Measurements from ENCODE around the gene IGF2. TPM values are rescaled to one million over a fixed set of nuclear protein-coding genes. Genes with fewer than 3 reads are reported as not detected.

Gene IGF2
- total RNA-seq, 1 donor from 2014 or later, result 110 TPM

DNA sequence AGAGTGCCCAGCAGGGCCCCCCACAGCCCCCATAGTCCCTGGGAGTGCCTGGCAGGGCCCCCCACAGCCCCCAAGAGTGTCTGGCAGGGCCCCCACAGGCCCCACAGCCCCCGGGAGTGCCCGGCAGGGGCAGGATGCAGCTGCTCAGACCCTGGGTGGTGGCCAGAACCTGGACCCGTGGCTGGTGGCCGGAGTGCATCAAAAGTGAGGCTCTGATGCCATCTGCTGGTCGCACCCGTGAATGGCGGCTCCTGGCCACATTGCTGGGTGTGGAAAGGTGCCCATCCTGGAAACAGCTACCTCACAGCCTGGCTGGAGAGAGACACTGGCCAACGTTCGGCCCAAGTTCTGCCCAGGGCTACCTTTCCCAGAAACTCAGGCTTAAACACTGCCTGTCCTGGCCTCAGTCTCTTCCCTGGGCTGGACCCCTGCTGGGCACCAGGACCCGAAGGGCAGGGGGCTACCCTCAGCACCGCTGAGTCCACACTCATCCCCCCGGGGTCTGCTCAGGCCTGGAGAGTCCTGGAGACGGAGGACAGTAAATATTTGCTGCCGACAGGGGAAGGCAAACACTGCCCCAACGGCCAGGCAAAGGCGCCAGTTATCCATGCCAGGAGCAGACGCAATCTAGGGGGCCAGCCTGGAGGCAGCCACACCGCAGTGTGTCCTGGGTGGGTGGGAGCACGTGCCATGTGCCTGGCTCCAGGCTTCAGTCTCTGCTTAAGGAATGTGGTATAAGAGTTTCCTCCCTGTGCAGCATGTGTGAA is 17.4 kb upstream of the IGF2 start:
- no peaks in the 10 kb centered on the region for H3K27me3 Mint-ChIP-seq (ENCODE audit: low read depth)
- H3K9me3 Mint-ChIP-seq (ENCODE audit: low read depth), result no peaks in the 10 kb centered on the region
- peaks cover 4% of the 10 kb centered on the region for H3K4me1 Mint-ChIP-seq (ENCODE audit: low read depth)
- H3K36me3 Mint-ChIP-seq (ENCODE audit: low read depth), result no peaks in the 10 kb centered on the region
- no peak for DNase-seq (ENCODE audit: low spot score)
- H3K4me3 Mint-ChIP-seq (ENCODE audit: unreplicated experiment), result no peak overlapping the region
- H3K27ac Mint-ChIP-seq (ENCODE audit: unreplicated experiment), result no peak overlapping the region
- TF ChIP-seq, protein P1, sequence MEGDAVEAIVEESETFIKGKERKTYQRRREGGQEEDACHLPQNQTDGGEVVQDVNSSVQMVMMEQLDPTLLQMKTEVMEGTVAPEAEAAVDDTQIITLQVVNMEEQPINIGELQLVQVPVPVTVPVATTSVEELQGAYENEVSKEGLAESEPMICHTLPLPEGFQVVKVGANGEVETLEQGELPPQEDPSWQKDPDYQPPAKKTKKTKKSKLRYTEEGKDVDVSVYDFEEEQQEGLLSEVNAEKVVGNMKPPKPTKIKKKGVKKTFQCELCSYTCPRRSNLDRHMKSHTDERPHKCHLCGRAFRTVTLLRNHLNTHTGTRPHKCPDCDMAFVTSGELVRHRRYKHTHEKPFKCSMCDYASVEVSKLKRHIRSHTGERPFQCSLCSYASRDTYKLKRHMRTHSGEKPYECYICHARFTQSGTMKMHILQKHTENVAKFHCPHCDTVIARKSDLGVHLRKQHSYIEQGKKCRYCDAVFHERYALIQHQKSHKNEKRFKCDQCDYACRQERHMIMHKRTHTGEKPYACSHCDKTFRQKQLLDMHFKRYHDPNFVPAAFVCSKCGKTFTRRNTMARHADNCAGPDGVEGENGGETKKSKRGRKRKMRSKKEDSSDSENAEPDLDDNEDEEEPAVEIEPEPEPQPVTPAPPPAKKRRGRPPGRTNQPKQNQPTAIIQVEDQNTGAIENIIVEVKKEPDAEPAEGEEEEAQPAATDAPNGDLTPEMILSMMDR (IDR thresholded peaks at IDR 0.05), result peak; percentile 90

DNA sequence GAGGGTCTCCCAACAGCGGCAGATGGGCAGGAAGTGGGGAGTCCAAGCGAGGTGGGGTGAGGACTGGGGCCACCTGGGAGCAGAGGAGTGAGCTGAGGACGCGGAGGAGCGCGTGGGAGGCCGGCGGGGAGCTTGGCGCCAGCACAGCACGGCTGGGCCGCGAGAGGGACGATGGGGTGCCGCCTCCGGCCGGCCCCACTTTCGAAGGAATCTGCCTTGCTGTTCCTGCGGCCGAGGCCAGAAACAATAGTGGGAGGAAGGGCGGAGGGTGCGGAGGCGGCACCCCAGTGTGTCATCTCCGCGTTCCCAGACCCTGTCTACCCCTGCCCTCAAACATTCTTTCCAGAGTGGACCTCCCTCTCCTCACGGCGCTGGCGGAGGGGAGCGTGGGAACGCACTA is 16.3 kb upstream of the IGF2 start:
- H3K36me3 Mint-ChIP-seq (ENCODE audit: low read depth), result no peaks in the 10 kb centered on the region
- H3K27me3 Mint-ChIP-seq (ENCODE audit: low read depth), result peaks cover 4% of the 10 kb centered on the region
- H3K9me3 Mint-ChIP-seq (ENCODE audit: low read depth), result no peaks in the 10 kb centered on the region
- H3K4me1 Mint-ChIP-seq (ENCODE audit: low read depth), result peaks cover 6% of the 10 kb centered on the region
- TF ChIP-seq, protein P1 (IDR thresholded peaks at IDR 0.05), result no peak
- no peak overlapping the region for H3K4me3 Mint-ChIP-seq (ENCODE audit: unreplicated experiment)
- no peak overlapping the region for H3K27ac Mint-ChIP-seq (ENCODE audit: unreplicated experiment)
- DNase-seq (ENCODE audit: low spot score), result no peak

DNA sequence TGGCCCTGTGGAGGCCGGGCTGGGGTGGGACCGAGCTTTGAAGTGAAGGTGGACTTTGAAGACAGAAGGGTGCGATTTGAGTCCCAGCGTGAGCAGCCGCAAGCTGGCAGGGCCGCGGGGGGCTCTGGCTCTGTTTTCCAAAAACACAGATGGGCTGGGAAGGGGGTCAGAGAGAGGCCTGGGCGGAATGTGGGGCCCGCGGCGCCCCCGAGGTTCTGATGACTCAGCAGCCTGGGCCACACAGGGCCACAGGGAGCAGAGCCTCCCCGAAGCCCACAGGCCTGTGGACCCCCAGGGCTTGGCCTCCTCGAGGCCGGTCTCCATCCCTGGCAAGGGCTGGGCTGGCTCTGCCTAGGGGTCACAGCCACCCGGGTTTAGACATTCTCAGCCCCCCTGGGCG is 15.7 kb upstream of the IGF2 start:
- TF ChIP-seq, protein P1 (IDR thresholded peaks at IDR 0.05), result no peak
- H3K4me1 Mint-ChIP-seq (ENCODE audit: low read depth), result peaks cover 12% of the 10 kb centered on the region
- H3K27ac Mint-ChIP-seq (ENCODE audit: unreplicated experiment), result no peak overlapping the region
- H3K4me3 Mint-ChIP-seq (ENCODE audit: unreplicated experiment), result no peak overlapping the region
- peaks cover 8% of the 10 kb centered on the region for H3K27me3 Mint-ChIP-seq (ENCODE audit: low read depth)
- no peaks in the 10 kb centered on the region for H3K9me3 Mint-ChIP-seq (ENCODE audit: low read depth)
- DNase-seq (ENCODE audit: low spot score), result no peak
- H3K36me3 Mint-ChIP-seq (ENCODE audit: low read depth), result no peaks in the 10 kb centered on the region

DNA sequence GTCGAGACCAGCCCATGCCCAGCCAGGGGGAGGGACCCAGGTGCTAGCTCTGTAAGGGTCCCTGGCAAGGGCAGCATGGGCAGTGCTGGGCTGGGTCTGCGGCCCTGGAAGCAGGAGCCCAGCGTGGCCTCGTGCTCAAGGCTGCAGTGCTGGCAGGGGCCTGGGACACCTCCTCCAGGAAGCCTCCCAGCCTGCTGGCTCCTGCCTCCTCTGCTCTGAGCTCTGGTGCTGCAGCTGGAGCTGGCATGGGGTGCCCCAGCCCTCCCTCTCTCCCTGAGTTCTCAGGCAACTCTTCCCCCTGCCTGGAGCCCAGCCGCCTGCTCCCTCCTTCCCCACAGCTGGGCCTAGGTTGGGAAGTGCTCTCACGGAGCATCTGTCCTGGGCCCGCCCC is 15.0 kb upstream of the IGF2 start:
- H3K4me1 Mint-ChIP-seq (ENCODE audit: low read depth), result peaks cover 15% of the 10 kb centered on the region
- H3K27me3 Mint-ChIP-seq (ENCODE audit: low read depth), result peaks cover 10% of the 10 kb centered on the region
- TF ChIP-seq, protein P1 (IDR thresholded peaks at IDR 0.05), result no peak
- no peak for DNase-seq (ENCODE audit: low spot score)
- no peaks in the 10 kb centered on the region for H3K36me3 Mint-ChIP-seq (ENCODE audit: low read depth)
- no peak overlapping the region for H3K27ac Mint-ChIP-seq (ENCODE audit: unreplicated experiment)
- no peaks in the 10 kb centered on the region for H3K9me3 Mint-ChIP-seq (ENCODE audit: low read depth)
- no peak overlapping the region for H3K4me3 Mint-ChIP-seq (ENCODE audit: unreplicated experiment)

DNA sequence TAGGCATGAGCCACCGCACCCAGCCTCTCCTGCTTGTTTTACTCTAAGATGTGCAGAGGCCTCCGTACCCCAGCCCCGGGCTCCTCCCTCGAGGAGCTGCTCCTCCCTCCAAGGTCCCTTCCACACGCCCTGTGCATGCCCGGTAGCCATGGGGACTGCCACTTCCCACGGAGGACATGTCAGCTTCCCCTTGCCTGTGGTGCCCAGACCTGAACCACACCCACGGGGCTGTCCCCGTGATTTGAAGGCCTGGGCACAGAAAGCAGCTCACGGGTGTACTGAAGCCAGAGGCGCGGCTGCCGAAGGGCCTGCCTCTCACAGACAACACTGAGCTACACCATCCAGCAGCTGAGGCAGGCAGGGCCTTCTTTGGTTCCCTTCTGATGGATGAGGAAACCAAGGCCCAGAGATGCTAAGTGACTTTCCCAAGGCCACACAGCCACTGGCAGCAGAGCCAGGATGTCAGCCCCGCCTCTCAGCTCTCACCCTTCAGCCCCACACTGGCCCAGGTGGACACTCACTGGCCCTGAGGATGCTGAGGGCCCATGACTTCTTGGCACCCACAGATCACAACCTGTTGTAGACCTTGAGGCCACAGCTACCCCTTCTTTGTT is 14.5 kb upstream of the IGF2 start:
- TF ChIP-seq, protein P1 (IDR thresholded peaks at IDR 0.05), result no peak
- no peak for DNase-seq (ENCODE audit: low spot score)
- H3K27ac Mint-ChIP-seq (ENCODE audit: unreplicated experiment), result no peak overlapping the region
- H3K4me1 Mint-ChIP-seq (ENCODE audit: low read depth), result peaks cover 15% of the 10 kb centered on the region
- H3K4me3 Mint-ChIP-seq (ENCODE audit: unreplicated experiment), result no peak overlapping the region
- H3K9me3 Mint-ChIP-seq (ENCODE audit: low read depth), result no peaks in the 10 kb centered on the region
- peaks cover 13% of the 10 kb centered on the region for H3K27me3 Mint-ChIP-seq (ENCODE audit: low read depth)
- H3K36me3 Mint-ChIP-seq (ENCODE audit: low read depth), result no peaks in the 10 kb centered on the region

Measured in chondrocyte (in vitro differentiated cells).